Measurements from ENCODE around the gene GPR78. TPM values are rescaled to one million over a fixed set of nuclear protein-coding genes. Genes with fewer than 3 reads are reported as not detected.
"Not testable (repeated sequence)": the region's sequence is repeated elsewhere in the genome, so short reads cannot be mapped to it uniquely, and the experiment has no call there.

Gene GPR78
- total RNA-seq, 2 donors from 2014 or later, result not detected

- no peak for ATAC-seq (replicated peaks)
- no peaks in the 10 kb centered on the region for H3K27me3 Mint-ChIP-seq
- H3K4me1 Mint-ChIP-seq, result no peaks in the 10 kb centered on the region
- no peak overlapping the region for H3K27ac Mint-ChIP-seq
- H3K36me3 Mint-ChIP-seq (ENCODE audit: low read depth), result no peaks in the 10 kb centered on the region
- H3K4me3 Mint-ChIP-seq, result no peak overlapping the region
- no peaks in the 10 kb centered on the region for H3K9me3 Mint-ChIP-seq
Measured at GRCh38 chr4:8568068-8568668, 12.0 kb upstream of the GPR78 start.

- H3K4me1 Mint-ChIP-seq, result no peaks in the 10 kb centered on the region
- no peaks in the 10 kb centered on the region for H3K9me3 Mint-ChIP-seq
- no peaks in the 10 kb centered on the region for H3K36me3 Mint-ChIP-seq (ENCODE audit: low read depth)
- H3K27me3 Mint-ChIP-seq, result no peaks in the 10 kb centered on the region
- no peak for ATAC-seq (replicated peaks)
- H3K4me3 Mint-ChIP-seq, result no peak overlapping the region
- H3K27ac Mint-ChIP-seq, result no peak overlapping the region
Measured at GRCh38 chr4:8570201-8570600, 10.0 kb upstream of the GPR78 start.

- Mint-ChIP-seq H3K27ac (no peak overlapping the region), H3K27me3 (no peaks in the 10 kb centered on the region), H3K4me3 (no peak overlapping the region), H3K4me1 (no peaks in the 10 kb centered on the region), H3K36me3 (ENCODE audit: low read depth) (no peaks in the 10 kb centered on the region), H3K9me3 (no peaks in the 10 kb centered on the region)
- ATAC-seq (replicated peaks), result no peak
Measured at GRCh38 chr4:8571702-8572685, 8.2 kb upstream of the GPR78 start.

- H3K27me3 Mint-ChIP-seq, result peaks cover 4% of the 10 kb centered on the region
- H3K36me3 Mint-ChIP-seq (ENCODE audit: low read depth), result no peaks in the 10 kb centered on the region
- no peaks in the 10 kb centered on the region for H3K4me1 Mint-ChIP-seq
- no peak overlapping the region for H3K27ac Mint-ChIP-seq
- no peak for ATAC-seq (replicated peaks)
- H3K9me3 Mint-ChIP-seq, result no peaks in the 10 kb centered on the region
- H3K4me3 Mint-ChIP-seq, result no peak overlapping the region
Measured at GRCh38 chr4:8573266-8573665, 6.9 kb upstream of the GPR78 start.

GRCh38 chr4:8574796-8575370 lies 5.3 kb upstream of the GPR78 start:
- Mint-ChIP-seq H3K4me1 (no peaks in the 10 kb centered on the region), H3K36me3 (ENCODE audit: low read depth) (no peaks in the 10 kb centered on the region)

GRCh38 chr4:8575457-8575856 lies 4.7 kb upstream of the GPR78 start:
- Mint-ChIP-seq H3K36me3 (ENCODE audit: low read depth) (no peaks in the 10 kb centered on the region), H3K27me3 (peaks cover 15% of the 10 kb centered on the region)
- no peak for ATAC-seq (replicated peaks)

More at GRCh38 chr4:8574796-8575370, 5.3 kb upstream of the GPR78 start:
- no peak overlapping the region for H3K4me3 Mint-ChIP-seq
- H3K27me3 Mint-ChIP-seq, result peaks cover 12% of the 10 kb centered on the region
- no peak overlapping the region for H3K27ac Mint-ChIP-seq
- no peak for ATAC-seq (replicated peaks)
- no peaks in the 10 kb centered on the region for H3K9me3 Mint-ChIP-seq

GRCh38 chr4:8576591-8576990 lies 3.6 kb upstream of the GPR78 start:
- not testable (repeated sequence) for H3K36me3 Mint-ChIP-seq (ENCODE audit: low read depth); H3K9me3 Mint-ChIP-seq; H3K27ac Mint-ChIP-seq; H3K4me1 Mint-ChIP-seq; H3K4me3 Mint-ChIP-seq; ATAC-seq (replicated peaks)
- H3K27me3 Mint-ChIP-seq, result peaks cover 15% of the 10 kb centered on the region

More at GRCh38 chr4:8575457-8575856, 4.7 kb upstream of the GPR78 start:
- Mint-ChIP-seq H3K9me3 (no peaks in the 10 kb centered on the region), H3K27ac (no peak overlapping the region), H3K4me3 (no peak overlapping the region), H3K4me1 (no peaks in the 10 kb centered on the region)

- no peak overlapping the region for H3K4me3 Mint-ChIP-seq
- peaks cover 15% of the 10 kb centered on the region for H3K27me3 Mint-ChIP-seq
- no peaks in the 10 kb centered on the region for H3K4me1 Mint-ChIP-seq
- no peaks in the 10 kb centered on the region for H3K9me3 Mint-ChIP-seq
- no peak overlapping the region for H3K27ac Mint-ChIP-seq
- no peaks in the 10 kb centered on the region for H3K36me3 Mint-ChIP-seq (ENCODE audit: low read depth)
- ATAC-seq (replicated peaks), result no peak
Measured at GRCh38 chr4:8577046-8577445, 3.1 kb upstream of the GPR78 start.

- Mint-ChIP-seq H3K4me1 (no peaks in the 10 kb centered on the region), H3K27me3 (peaks cover 19% of the 10 kb centered on the region), H3K36me3 (ENCODE audit: low read depth) (no peaks in the 10 kb centered on the region), H3K27ac (no peak overlapping the region), H3K4me3 (no peak overlapping the region), H3K9me3 (no peaks in the 10 kb centered on the region)
- no peak for ATAC-seq (replicated peaks)
Measured at GRCh38 chr4:8577972-8578371, 2.2 kb upstream of the GPR78 start.

GRCh38 chr4:8578717-8579116 lies 1.5 kb upstream of the GPR78 start:
- Mint-ChIP-seq H3K36me3 (ENCODE audit: low read depth) (no peaks in the 10 kb centered on the region), H3K27ac (no peak overlapping the region), H3K4me1 (no peaks in the 10 kb centered on the region), H3K4me3 (no peak overlapping the region), H3K27me3 (peaks cover 19% of the 10 kb centered on the region), H3K9me3 (no peaks in the 10 kb centered on the region)
- ATAC-seq (replicated peaks), result no peak

- H3K27ac Mint-ChIP-seq, result no peak overlapping the region
- no peak overlapping the region for H3K4me3 Mint-ChIP-seq
- H3K9me3 Mint-ChIP-seq, result no peaks in the 10 kb centered on the region
- ATAC-seq (replicated peaks), result no peak
- no peaks in the 10 kb centered on the region for H3K36me3 Mint-ChIP-seq (ENCODE audit: low read depth)
- no peaks in the 10 kb centered on the region for H3K4me1 Mint-ChIP-seq
- H3K27me3 Mint-ChIP-seq, result peaks cover 26% of the 10 kb centered on the region
Measured at GRCh38 chr4:8579526-8580320, 469 bp upstream of the GPR78 start.

- Mint-ChIP-seq H3K36me3 (ENCODE audit: low read depth) (no peaks in the 10 kb centered on the region), H3K4me3 (no peak overlapping the region), H3K4me1 (no peaks in the 10 kb centered on the region), H3K27me3 (peaks cover 28% of the 10 kb centered on the region), H3K9me3 (no peaks in the 10 kb centered on the region), H3K27ac (no peak overlapping the region)
- ATAC-seq (replicated peaks), result no peak
Measured at GRCh38 chr4:8581094-8581861, 1.1 kb downstream of the GPR78 start.

- Mint-ChIP-seq H3K27me3 (peaks cover 31% of the 10 kb centered on the region), H3K4me3 (no peak overlapping the region), H3K36me3 (ENCODE audit: low read depth) (no peaks in the 10 kb centered on the region), H3K4me1 (no peaks in the 10 kb centered on the region), H3K9me3 (no peaks in the 10 kb centered on the region), H3K27ac (no peak overlapping the region)
- ATAC-seq (replicated peaks), result no peak
Measured at GRCh38 chr4:8582016-8582415, 1.8 kb downstream of the GPR78 start.

GRCh38 chr4:8582436-8582835 lies 2.2 kb downstream of the GPR78 start:
- Mint-ChIP-seq H3K27ac (no peak overlapping the region), H3K4me3 (no peak overlapping the region)

More at GRCh38 chr4:8582436-8582835, 2.2 kb downstream of the GPR78 start:
- H3K27me3 Mint-ChIP-seq, result peaks cover 31% of the 10 kb centered on the region
- H3K9me3 Mint-ChIP-seq, result no peaks in the 10 kb centered on the region
- ATAC-seq (replicated peaks), result no peak
- H3K36me3 Mint-ChIP-seq (ENCODE audit: low read depth), result no peaks in the 10 kb centered on the region
- H3K4me1 Mint-ChIP-seq, result no peaks in the 10 kb centered on the region

Data from activated T-helper 17 cell treated with anti-CD3 and anti-CD28 coated beads, Interleukin-2, amount 50 U/mL, for 72 hours (primary cell).